ENCODE data around the gene LDLRAD3.

GRCh38 chr11:36108881-36109589 is 165.2 kb downstream of the LDLRAD3 start:
- no peak for TF ChIP-seq CTCF (IDR thresholded peaks at IDR 0.05)
- no peak for TF ChIP-seq POLR2A (IDR thresholded peaks at IDR 0.05)

Measured in adrenal gland (tissue), 5 donors.